TTC549 (cell line): ENCODE measurements around the gene SMG6.

Source experiments
- FAIRE-seq: peaks from 2 replicates; lab custom pipeline; 2012; peaks lifted over from hg19 to GRCh38; lab: Jason Lieb, UNC

The SMG6 gene

DNA sequence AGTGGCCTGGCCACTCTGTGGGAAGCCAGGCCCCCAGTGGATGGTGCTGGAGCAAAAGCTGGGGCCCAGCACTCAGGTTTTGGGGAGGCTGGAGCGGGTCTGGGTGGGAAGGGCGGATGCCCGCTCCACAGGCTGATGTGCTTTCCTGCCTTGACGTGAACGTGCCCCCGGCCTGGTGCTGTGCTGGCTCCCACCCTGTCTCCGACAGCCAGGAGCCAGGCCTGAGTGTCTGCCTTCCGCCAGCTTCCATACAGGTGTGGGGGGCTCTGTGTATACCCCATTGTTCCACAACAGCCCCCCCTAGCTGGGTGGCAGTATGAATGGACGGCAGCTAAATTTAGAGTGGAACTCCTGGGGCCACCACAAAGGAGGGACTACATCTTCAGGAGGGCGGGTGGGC is 228.7 kb downstream of the SMG6 start:
- no peak for FAIRE-seq

GRCh38 chr17:2071455-2072281 is 231.9 kb downstream of the SMG6 start:
- no peak for FAIRE-seq

- no peak for FAIRE-seq
These were observed 232.6 kb downstream of the SMG6 start for GRCh38 chr17:2071024-2071385.

DNA sequence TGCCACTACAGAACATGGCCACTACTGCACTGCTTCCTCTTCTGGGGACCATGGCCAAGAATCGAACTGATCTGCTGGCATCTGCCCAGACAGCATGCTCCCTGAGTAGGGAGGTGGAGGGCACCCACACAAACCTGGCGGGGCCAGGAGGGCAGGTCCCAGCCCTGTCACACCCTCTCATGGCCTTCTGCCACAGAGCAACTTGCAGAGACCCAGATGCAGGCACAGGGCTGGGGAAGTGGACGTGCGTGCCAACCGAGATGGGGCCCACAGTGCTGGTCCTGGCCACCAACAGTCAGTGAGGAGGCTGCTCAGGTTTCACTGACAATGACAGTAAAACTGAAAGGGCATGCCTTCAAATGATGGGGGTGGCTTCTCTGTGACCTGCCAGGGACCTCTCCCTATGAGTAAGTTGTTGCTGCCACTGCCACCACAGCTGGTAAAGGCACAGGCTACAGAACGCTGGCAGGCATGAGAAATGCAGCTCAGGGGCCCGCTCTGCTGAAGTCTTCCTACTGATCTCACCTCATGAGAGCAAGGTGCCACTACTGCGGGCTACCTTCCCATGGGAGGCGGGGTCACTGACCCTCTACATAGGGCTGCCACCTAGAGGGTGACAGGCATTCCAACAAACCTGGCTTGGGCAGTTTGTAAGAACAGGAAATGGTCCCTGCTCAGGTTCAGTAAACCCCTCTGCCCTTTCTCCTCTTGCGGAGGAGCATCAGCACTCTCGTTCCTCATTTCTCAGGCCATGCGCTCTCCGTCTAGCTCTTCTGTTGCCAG is 233.2 kb downstream of the SMG6 start:
- FAIRE-seq, result no peak

- no peak for FAIRE-seq
These were observed 235.0 kb downstream of the SMG6 start for GRCh38 chr17:2068519-2069051.

- FAIRE-seq, result no peak
These were observed 235.5 kb downstream of the SMG6 start for GRCh38 chr17:2068031-2068518.

GRCh38 chr17:2067608-2068024 is 236.0 kb downstream of the SMG6 start:
- no peak for FAIRE-seq

DNA sequence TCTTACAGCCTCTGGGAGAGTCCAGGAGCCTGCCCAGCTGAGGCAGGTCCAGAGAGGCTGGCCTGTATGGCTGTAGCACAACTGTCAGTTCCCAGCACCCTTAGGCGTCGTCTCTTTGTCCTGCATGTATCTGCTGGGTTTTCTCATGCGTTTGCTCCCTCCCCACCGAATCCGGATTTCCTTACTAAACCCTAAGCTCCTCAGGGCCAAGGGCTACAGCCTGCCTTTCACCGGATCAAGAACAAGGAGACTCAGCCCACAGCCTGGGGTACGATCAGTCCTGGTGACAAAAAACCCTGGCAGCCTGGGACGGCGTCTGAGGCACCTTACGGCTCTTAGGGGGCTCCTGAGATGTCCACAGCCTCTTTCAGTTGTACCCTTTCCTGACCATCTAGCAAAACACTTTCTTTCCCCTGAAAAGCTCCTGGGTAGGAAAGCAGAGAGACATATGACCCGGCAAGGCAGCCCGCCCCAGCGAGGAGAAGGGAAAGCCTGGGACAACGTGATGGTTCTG is 236.5 kb downstream of the SMG6 start:
- no peak for FAIRE-seq

- FAIRE-seq, result no peak
These were observed 237.6 kb downstream of the SMG6 start for GRCh38 chr17:2065949-2066400.

DNA sequence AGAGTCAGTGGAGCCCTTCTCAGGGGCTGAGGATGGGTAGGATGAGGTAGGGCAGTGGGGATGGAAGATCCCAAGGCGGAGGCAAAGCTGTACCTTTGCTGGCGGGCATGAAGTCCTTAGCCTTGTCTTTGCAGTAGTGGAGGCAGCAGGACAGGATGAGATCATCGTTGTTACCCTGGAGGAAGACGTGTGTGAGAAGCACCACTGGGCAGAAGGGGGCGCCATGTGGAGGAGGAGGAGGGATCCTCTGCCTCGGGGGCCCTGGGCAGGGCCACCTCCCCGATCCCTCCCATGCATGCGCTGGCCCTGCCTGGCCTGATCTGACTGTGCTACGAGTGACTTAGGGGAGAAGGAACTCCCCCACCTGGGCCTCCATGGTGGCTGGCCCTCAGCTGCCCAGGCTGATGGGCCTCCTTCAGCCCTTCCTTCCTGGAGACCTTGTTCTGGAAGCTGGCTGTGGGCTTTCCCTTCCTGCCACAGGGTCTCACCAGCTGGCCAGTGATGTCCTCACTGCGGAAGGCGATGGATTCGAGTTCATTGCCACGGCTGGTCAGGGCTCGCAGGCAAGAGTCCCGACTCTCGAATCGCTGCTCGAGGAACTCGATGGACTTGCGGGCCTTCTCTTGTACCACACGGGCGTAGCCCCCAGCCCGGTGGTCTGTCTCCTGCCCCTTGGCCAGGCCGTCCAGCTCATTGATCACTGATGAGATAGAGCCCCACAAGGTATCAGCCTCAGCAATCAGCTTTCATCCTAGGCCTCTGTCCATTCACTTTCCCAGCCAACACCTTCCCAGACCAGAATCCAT is 238.4 kb downstream of the SMG6 start:
- no peak for FAIRE-seq

DNA sequence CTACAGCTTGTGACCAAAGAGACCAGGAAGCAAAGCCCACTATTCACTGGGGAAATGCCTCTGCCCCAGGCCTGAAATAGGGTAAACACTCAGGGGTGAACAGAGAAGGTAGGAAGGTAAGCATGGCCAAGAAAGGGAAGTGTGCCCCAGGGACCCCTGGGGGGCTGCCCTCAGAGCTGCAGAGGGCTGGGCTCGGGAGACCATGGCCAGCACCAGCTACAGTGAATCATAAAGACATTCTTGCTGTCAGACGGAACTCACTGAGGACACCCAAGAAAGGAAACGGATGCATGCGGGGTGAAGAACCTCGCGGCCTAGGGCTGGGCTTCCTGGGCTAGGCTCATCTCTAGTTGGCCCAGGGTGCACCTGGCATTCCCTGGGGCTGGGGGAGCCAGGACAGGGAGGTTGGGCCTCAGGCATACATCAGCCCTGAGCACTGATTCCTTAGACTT is 239.0 kb downstream of the SMG6 start:
- no peak for FAIRE-seq

DNA sequence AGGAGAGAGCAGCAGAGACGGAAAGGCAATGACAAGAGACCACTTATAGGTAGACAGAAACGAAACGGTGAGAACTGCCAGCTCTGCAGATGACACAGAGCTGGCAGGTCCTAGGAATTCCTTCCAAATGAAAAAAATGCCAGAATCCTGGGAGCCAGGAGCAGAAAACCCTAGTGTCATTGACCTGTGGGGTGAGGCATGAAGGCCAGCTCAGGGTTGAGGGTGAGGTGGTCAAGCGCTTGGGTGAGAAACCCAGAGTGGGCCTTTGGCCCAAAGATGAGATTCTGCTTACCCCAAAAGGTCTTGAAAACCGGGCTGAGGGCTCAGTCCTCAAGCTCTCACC is 239.5 kb downstream of the SMG6 start:
- FAIRE-seq, result no peak

DNA sequence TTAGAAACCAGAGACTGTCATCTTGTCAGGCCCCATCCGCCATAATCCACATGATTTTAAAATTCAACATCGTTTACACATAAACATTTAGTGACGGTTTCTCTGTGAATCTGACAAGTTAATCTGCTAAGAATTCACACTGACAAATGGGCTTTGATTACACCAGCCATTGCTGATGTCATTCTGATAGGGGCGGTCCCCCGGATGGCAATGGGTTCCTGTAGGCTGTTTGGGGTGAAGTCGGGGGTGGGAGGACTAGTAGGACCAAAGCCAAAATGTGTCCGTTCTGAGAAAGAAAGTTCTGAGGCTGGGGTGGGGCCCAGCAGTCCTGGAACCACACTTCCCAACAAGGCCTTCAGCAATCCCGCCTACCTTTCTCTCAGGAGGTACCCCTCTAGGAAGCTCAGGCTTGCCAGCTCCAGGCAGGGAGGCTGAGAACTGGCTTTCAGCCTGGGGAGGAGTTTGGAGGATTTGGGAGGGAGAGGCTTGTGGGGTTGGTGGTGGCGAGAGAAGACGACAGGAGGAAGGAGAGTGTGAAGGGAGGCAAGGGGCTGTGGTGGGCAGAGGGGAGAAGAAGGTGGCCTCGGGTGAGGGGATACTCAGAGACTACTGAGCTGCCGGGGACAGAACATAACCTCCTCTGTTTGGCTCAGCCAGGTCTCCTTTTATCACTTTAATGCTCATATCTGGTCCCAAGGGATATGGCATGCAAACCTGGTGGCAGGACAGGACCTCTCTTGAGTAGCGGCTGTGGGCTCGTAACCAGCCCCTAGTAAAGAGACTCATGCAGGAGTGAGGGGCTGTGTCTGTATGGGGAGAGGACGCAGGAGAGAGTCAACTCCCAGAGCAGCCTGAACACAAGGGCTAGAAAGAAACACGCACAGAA is 240.1 kb downstream of the SMG6 start:
- no peak for FAIRE-seq

- no peak for FAIRE-seq
These were observed 240.9 kb downstream of the SMG6 start for GRCh38 chr17:2062571-2063183.

GRCh38 chr17:2061441-2061958 is 242.1 kb downstream of the SMG6 start:
- no peak for FAIRE-seq

DNA sequence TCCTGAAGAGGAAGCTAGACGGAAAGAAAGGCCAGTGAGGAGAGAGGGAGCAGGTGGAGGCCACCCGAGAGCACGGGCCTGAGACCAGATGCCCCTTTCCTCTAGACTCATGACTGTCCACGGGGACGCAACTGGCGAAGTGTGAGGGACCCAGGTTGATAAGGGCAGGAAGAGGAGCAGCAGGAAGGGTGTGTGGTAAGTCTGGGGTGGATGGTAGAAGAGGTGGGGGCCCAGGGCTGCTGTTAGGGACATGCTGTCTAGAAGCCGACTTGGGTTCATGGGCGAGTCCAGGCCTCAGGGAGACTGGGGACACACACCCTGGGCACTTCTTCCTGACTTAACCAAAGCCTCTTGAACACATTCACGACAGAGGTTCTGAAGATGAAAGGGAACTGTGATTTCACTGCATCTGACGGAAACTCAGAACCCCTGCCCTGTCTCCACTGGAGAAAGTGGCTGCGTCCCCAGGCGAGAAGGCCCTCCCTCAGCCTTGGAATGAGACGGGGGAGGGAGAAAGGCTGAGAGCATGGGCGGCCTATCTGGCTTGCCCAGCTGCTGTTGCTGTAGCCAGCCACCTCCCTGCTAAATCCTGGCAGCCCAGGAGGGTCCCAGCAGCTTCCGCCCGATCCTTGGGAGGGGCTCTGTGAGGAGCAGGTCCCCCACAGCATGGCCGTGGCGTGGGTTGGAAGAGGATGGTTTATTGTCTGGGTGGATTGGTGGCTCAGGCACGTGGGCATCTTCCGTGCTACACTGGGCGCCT is 242.7 kb downstream of the SMG6 start:
- no peak for FAIRE-seq

- no peak for FAIRE-seq
These were observed 243.3 kb downstream of the SMG6 start for GRCh38 chr17:2060385-2060658.

DNA sequence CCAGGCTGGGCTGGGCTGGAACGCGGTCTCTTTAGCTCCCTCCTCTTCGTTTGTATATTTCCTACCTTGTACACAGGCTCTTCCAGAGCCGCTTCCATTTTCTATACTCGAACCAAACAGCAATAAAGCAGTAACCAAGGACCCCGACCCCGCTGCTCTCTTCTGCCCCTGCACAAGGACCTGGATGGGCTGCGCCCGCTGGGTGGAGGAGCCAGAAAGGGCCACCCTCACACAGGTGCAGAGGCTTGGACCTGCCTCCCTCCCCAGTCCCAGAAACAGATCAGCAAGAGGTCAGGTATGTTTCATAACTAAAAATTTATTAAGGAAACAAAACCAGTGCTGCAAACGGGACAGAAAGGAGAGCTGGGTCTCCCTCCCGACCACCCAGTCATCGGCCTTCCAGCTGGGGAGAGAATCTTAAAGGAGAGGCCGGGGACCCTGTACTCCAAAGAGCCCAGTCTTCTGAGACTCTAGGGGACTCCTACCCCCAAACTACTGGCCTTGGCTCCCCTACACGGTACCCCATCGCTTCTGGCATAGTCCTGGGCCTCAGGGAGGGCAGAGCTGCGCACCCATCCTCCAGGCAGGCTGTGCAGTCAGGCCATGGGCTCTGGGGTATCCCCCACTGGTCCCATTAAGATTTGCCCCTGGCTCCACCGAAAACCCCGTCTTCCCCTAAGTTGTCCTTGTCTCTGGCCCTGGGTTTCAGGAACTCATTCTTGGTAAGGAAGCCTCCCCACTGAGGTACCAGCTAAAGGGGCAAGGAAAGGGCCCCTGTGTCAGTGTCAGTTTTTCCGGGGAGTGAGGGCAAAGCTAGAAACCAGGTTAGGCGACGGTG is 243.8 kb downstream of the SMG6 start:
- no peak for FAIRE-seq
